HL-60/S4 treated with phorbol 12-myristate 13-acetate at 8.2 ng/mL for 4 days and 3 days (cell line): ENCODE results near the gene ZBBX.

Experiments used
- in situ Hi-C: fragments of 300-500 bp; cut with MboI; formaldehyde crosslinking; loops from 2 replicates; pipeline ENCODE4 v1.15.0; 2022; ENCODE audit warnings: low sequenced_read_pairs

Gene ZBBX

GRCh38 chr3:167318996-167319615 lies 61.0 kb downstream of the ZBBX start:
- in situ Hi-C loops, result no loop called here

GRCh38 chr3:167318306-167318705 lies 61.8 kb downstream of the ZBBX start:
- in situ Hi-C loops, result no loop called here

- in situ Hi-C loops, result no loop called here
These were observed 73.8 kb downstream of the ZBBX start for GRCh38 chr3:167306319-167306718.

- in situ Hi-C loops, result no loop called here
These were observed 74.7 kb downstream of the ZBBX start for GRCh38 chr3:167305340-167305890.

- in situ Hi-C loops, result no loop called here
These were observed 76.0 kb downstream of the ZBBX start for GRCh38 chr3:167304077-167304476.

- in situ Hi-C loops, result no loop called here
These were observed 77.4 kb downstream of the ZBBX start for GRCh38 chr3:167302678-167303077.

GRCh38 chr3:167300207-167300606 lies 79.9 kb downstream of the ZBBX start:
- in situ Hi-C loops, result no loop called here

- in situ Hi-C loops, result no loop called here
These were observed 90.7 kb downstream of the ZBBX start for GRCh38 chr3:167289435-167289834.

GRCh38 chr3:167288737-167289136 lies 91.4 kb downstream of the ZBBX start:
- in situ Hi-C loops, result no loop called here

- in situ Hi-C loops, result no loop called here
These were observed 92.8 kb downstream of the ZBBX start for GRCh38 chr3:167287308-167287707.

- in situ Hi-C loops, result no loop called here
These were observed 105.8 kb downstream of the ZBBX start for GRCh38 chr3:167274141-167274874.

GRCh38 chr3:167253037-167253436 lies 127.1 kb downstream of the ZBBX start:
- in situ Hi-C loops, result no loop called here

- in situ Hi-C loops, result no loop called here
These were observed 128.4 kb downstream of the ZBBX start for GRCh38 chr3:167251678-167252077.

GRCh38 chr3:167246252-167246651 lies 133.8 kb downstream of the ZBBX start:
- in situ Hi-C loops, result no loop called here

GRCh38 chr3:167241048-167241845 lies 138.8 kb downstream of the ZBBX start:
- in situ Hi-C loops, result no loop called here

- in situ Hi-C loops, result no loop called here
These were observed 152.0 kb downstream of the ZBBX start for GRCh38 chr3:167228135-167228534.

GRCh38 chr3:167225821-167226220 lies 154.3 kb downstream of the ZBBX start:
- in situ Hi-C loops, result no loop called here

- in situ Hi-C loops, result no loop called here
These were observed 171.1 kb downstream of the ZBBX start for GRCh38 chr3:167209011-167209410.

GRCh38 chr3:167203062-167203461 lies 177.0 kb downstream of the ZBBX start:
- in situ Hi-C loops, result no loop called here

GRCh38 chr3:167198949-167199600 lies 181.0 kb downstream of the ZBBX start:
- in situ Hi-C loops, result no loop called here
